GM23248 (cell line): ENCODE measurements around the gene MEIOC. TPM values are rescaled to one million over a fixed set of nuclear protein-coding genes. Genes with fewer than 3 reads are reported as not detected.

Source experiments
- DNase-seq: peaks from one replicate; pipeline ENCODE4 v3.0.0-alpha.2; 2015
- H2AFZ ChIP-seq: fragments of 200-600 bp; sonication (generic); 2 replicates; pipeline ENCODE4 v1.6.1; 2016; ENCODE audit warnings: antibody characterized with exemption
- H3F3A ChIP-seq: fragments of 200-600 bp; sonication (generic); 2 replicates; pipeline ENCODE4 v1.6.1; 2016; ENCODE audit warnings: mild to moderate bottlenecking, antibody characterized with exemption, mixed run types; ENCODE audit not compliant: insufficient read depth
- H3K27ac ChIP-seq: fragments of 200-600 bp; sonication (generic); 2 replicates; pipeline ENCODE4 v1.5.1; 2016; ENCODE audit warnings: mild to moderate bottlenecking
- H3K27me3 ChIP-seq: fragments of 200-600 bp; sonication (generic); replicated peaks from 2 replicates; pipeline ENCODE4 v1.6.1; 2016; ENCODE audit warnings: mild to moderate bottlenecking; ENCODE audit not compliant: insufficient read depth
- H3K36me3 ChIP-seq: fragments of 200-600 bp; sonication (generic); 2 replicates; pipeline ENCODE4 v1.6.1; 2016; ENCODE audit warnings: low read depth, mild to moderate bottlenecking
- H3K4me1 ChIP-seq: fragments of 200-600 bp; sonication (generic); 2 replicates; pipeline ENCODE4 v1.6.1; 2016; ENCODE audit warnings: mild to moderate bottlenecking; ENCODE audit not compliant: insufficient read depth
- H3K4me2 ChIP-seq: fragments of 200-600 bp; sonication (generic); one replicate; pipeline ENCODE4 v1.6.1; 2016; ENCODE audit warnings: mild to moderate bottlenecking; ENCODE audit not compliant: unreplicated experiment
- H3K4me3 ChIP-seq: fragments of 200-600 bp; sonication (generic); 2 replicates; pipeline ENCODE4 v1.5.1; 2016; ENCODE audit warnings: mild to moderate bottlenecking
- H3K79me2 ChIP-seq: fragments of 200-600 bp; sonication (generic); 2 replicates; pipeline ENCODE4 v1.6.1; 2016; ENCODE audit warnings: mild to moderate bottlenecking; ENCODE audit not compliant: insufficient read depth
- H3K9ac ChIP-seq: fragments of 200-600 bp; sonication (generic); 2 replicates; pipeline ENCODE4 v1.6.1; 2016; ENCODE audit warnings: mild to moderate bottlenecking
- H3K9me2 ChIP-seq: fragments of 200-600 bp; sonication (generic); 2 replicates; pipeline ENCODE4 v1.6.1; 2016; ENCODE audit warnings: mixed run types, mild to moderate bottlenecking, moderate library complexity; ENCODE audit not compliant: insufficient read depth
- H3K9me3 ChIP-seq: fragments of 200-600 bp; sonication (generic); one replicate; pipeline ENCODE4 v1.6.1; 2017; ENCODE audit warnings: low read depth
- H4K20me1 ChIP-seq: fragments of 200-600 bp; sonication (generic); 2 replicates; pipeline ENCODE4 v1.6.0; 2016; ENCODE audit not compliant: insufficient read depth
- EZH2 ChIP-seq: fragments of 200-600 bp; sonication (generic); IDR thresholded peaks from 2 replicates; pipeline ENCODE4 v1.6.1; 2018; ENCODE audit warnings: antibody characterized with exemption, mild to moderate bottlenecking; ENCODE audit not compliant: insufficient read depth, poor library complexity, severe bottlenecking
- EZH2phosphoT487 ChIP-seq: fragments of 200-600 bp; sonication (generic); IDR thresholded peaks from 2 replicates; pipeline ENCODE4 v1.6.1; 2018; ENCODE audit warnings: antibody characterized with exemption, moderate library complexity, mild to moderate bottlenecking, low read depth; ENCODE audit not compliant: insufficient read depth
- WGBS, 2 experiments: methylation state at CpG; one replicate each; pipeline ENCODE4 v1.1.6; 2015 to 2017; ENCODE audit warnings: low lambda C conversion rate in 2 of 2, low coverage in 1 of 2; ENCODE audit errors: missing lambda C conversion rate in 2 of 2; 5-methylcytosine and 5-hydroxymethylcytosine counted together
- in situ Hi-C: fragments of 300-500 bp; cut with MboI; formaldehyde crosslinking; loops from 2 replicates; pipeline ENCODE4 v1.15.0; 2020
- polyA plus RNA-seq: library from polyadenylated mRNA; unstranded; fragments of >200 nt; fragmentation: Nextera tagmentation; extraction: Ambion mirVana; gene quantifications from 2 replicates; pipeline ENCODE4 v1.2.1, GENCODE V29; 2016
- small RNA-seq: library from RNA; depleted of rRNA; stranded (forward); fragments of <200 nt; gene quantifications from one replicate; pipeline ENCODE3, GENCODE V24; 2014; ENCODE audit warnings: low read depth, low replicate concordance
- total RNA-seq: library from RNA; depleted of rRNA; stranded (reverse); fragments of >200 nt; shearing (Covaris generic); gene quantifications from 2 replicates; pipeline ENCODE4 v1.2.3, GENCODE V29; 2014; rRNA removed

Gene MEIOC
- total and polyA plus RNA-seq, 2 experiments from 2014 or later, result 0.65 TPM; not detected in 1

- Histone ChIP-seq H4K20me1 (no peaks in the 10 kb centered on the region), H3F3A (no peaks in the 10 kb centered on the region), H3K4me1 (peaks cover 6% of the 10 kb centered on the region), H3K4me3 (peak overlapping the region; percentile 92), H3K36me3 (no peaks in the 10 kb centered on the region), H2AFZ (peak overlapping the region; percentile 98), H3K9me3 (no peaks in the 10 kb centered on the region), H3K27ac (peak overlapping the region; percentile 56), H3K9me2 (no peaks in the 10 kb centered on the region), H3K79me2 (peaks cover 29% of the 10 kb centered on the region), H3K9ac (peak overlapping the region; percentile 79), H3K27me3 (no peaks in the 10 kb centered on the region), H3K4me2 (peak overlapping the region; percentile 98)
- TF ChIP-seq EZH2 (no peak), EZH2phosphoT487 (no peak)
- DNase-seq, result peak; percentile 4
- 35 to 39% methylated on average over 4 of the region's 4 CpGs for WGBS, 2 experiments
- in situ Hi-C loops, result no loop called here
These were observed 51.6 kb downstream of the MEIOC start for GRCh38 chr17:44707755-44708400.

GRCh38 chr17:44708401-44709263 lies 52.4 kb downstream of the MEIOC start, which contains the start of gene DBF4B:
DBF4B (plus strand) TSS chr17:44708665; CDS start chr17:44708821, 156 bp downstream.
- 1 to 2% methylated on average over 52 of the region's 52 CpGs for WGBS, 2 experiments
- TF ChIP-seq EZH2phosphoT487 (no peak), EZH2 (no peak)
- in situ Hi-C loops, result no loop called here

DNA sequence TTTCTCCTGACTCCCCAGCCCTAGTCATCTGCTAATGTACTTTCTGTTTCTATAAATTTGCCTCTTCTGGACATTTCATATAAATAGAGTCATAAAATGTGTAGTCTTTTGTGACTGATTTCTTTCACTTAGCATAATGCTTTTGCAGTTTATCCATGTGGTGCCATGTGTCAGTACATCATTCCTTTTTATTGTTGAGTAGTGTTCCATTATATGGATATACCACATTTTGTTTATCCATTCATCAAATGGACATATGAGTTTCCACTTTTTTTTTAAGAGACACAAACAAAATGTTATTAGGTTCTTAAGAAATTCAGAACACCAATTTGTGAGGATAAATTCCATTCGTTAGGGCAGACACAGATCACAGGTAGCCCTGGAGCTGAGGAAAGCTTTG lies 63.2 kb downstream of the MEIOC start:
- TF ChIP-seq EZH2 (no peak), EZH2phosphoT487 (no peak)
- DNase-seq, result no peak
- Histone ChIP-seq H3K9me3 (no peaks in the 10 kb centered on the region), H3K9ac (no peak overlapping the region), H4K20me1 (no peaks in the 10 kb centered on the region), H3K79me2 (no peaks in the 10 kb centered on the region), H3K4me2 (no peak overlapping the region), H3K4me3 (no peak overlapping the region), H3K27me3 (no peaks in the 10 kb centered on the region), H3K36me3 (no peaks in the 10 kb centered on the region), H3K4me1 (no peaks in the 10 kb centered on the region), H2AFZ (no peak overlapping the region), H3K9me2 (no peaks in the 10 kb centered on the region), H3F3A (no peaks in the 10 kb centered on the region), H3K27ac (no peak overlapping the region)
- 94 to 97% methylated on average over 1 of the region's 1 CpG for WGBS, 2 experiments
- in situ Hi-C loops, result no loop called here

More at GRCh38 chr17:44708401-44709263, 52.4 kb downstream of the MEIOC start, which contains the start of gene DBF4B:
- Histone ChIP-seq H3K4me3 (peak within 1 kb of the TSS; percentile 92), H3K4me1 (peaks cover 6% of the 10 kb centered on the region), H3K36me3 (no peaks in the 10 kb centered on the region), H3K9ac (peak within 1 kb of the TSS; percentile 79), H3K4me2 (peak within 1 kb of the TSS; percentile 98), H3K79me2 (peaks cover 29% of the 10 kb centered on the region), H3K9me2 (no peaks in the 10 kb centered on the region), H3K9me3 (no peaks in the 10 kb centered on the region), H3K27me3 (no peaks in the 10 kb centered on the region), H2AFZ (peak within 1 kb of the TSS; percentile 98), H3F3A (no peaks in the 10 kb centered on the region), H4K20me1 (no peaks in the 10 kb centered on the region), H3K27ac (peak within 1 kb of the TSS; percentile 56)
- DNase-seq, result peak; percentile 92

DNA sequence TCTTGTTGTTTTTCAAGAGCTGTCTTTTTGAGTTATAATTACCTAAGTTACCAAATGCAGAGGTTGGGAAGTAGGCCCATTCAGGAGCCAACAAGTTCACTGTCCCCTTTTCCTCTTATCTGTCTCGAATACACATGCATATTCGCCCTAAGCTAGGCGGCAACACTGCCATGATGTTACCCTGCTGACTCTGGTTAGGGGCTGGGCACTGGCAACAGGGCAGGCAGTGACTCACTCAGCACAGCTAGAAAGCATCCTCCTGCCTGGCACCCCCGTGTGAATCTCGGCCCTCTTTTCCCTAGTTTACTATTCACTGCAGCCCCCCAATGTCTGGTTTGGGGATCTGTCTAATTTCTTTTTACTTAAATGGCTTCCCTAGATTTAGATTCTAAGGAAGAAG lies 66.0 kb downstream of the MEIOC start:
- Histone ChIP-seq H2AFZ (no peak overlapping the region), H3K36me3 (no peaks in the 10 kb centered on the region), H3K4me2 (no peak overlapping the region), H3K4me3 (no peak overlapping the region), H3K9me2 (no peaks in the 10 kb centered on the region), H3K27me3 (no peaks in the 10 kb centered on the region), H3F3A (no peaks in the 10 kb centered on the region), H3K79me2 (no peaks in the 10 kb centered on the region), H3K9ac (no peak overlapping the region), H3K9me3 (no peaks in the 10 kb centered on the region), H3K4me1 (no peaks in the 10 kb centered on the region), H4K20me1 (no peaks in the 10 kb centered on the region), H3K27ac (no peak overlapping the region)
- TF ChIP-seq EZH2 (no peak), EZH2phosphoT487 (no peak)
- DNase-seq, result no peak
- WGBS, 2 experiments, result 79 to 84% methylated on average over 5 of the region's 5 CpGs
- in situ Hi-C loops, result no loop called here

Small RNA genes lying within 50 kb of the gene (small RNA-seq; reads per million reads assigned to genes)
- gene RN7SL819P, result not detected
- not detected for gene SMCO4P1

Other genes starting within 250 kb of the MEIOC start
- 18.0 and 24.7 TPM in 2 replicates for gene GPATCH8, start 153.1 kb upstream of the MEIOC start, total RNA-seq
- gene GPATCH8, start 153.1 kb upstream of the MEIOC start, polyA plus RNA-seq, result 28.4 and 29.4 TPM in 2 replicates
- gene FZD2, start 99.0 kb upstream of the MEIOC start, total RNA-seq, result 13.4 and 21.4 TPM in 2 replicates
- gene FZD2, start 99.0 kb upstream of the MEIOC start, polyA plus RNA-seq, result 6.3 and 7.1 TPM in 2 replicates
- 25.7 and 31.0 TPM in 2 replicates for gene CCDC43, start 33.3 kb downstream of the MEIOC start, total RNA-seq
- gene CCDC43, start 33.3 kb downstream of the MEIOC start, polyA plus RNA-seq, result 33.7 and 34.9 TPM in 2 replicates
- 3.8 and 6.5 TPM in 2 replicates for gene DBF4B, start 52.2 kb downstream of the MEIOC start, total RNA-seq
- gene DBF4B, start 52.2 kb downstream of the MEIOC start, polyA plus RNA-seq, result 2.6 and 3.2 TPM in 2 replicates
- 0.22 and 0.63 TPM in 2 replicates for gene ADAM11, start 102.5 kb downstream of the MEIOC start, total RNA-seq
- 0.09 and 0.20 TPM in 2 replicates for gene ADAM11, start 102.5 kb downstream of the MEIOC start, polyA plus RNA-seq
- gene GJC1, start 173.8 kb downstream of the MEIOC start, total RNA-seq, result 18.4 and 19.1 TPM in 2 replicates
- gene GJC1, start 173.8 kb downstream of the MEIOC start, polyA plus RNA-seq, result 13.6 and 15.2 TPM in 2 replicates
- not detected in 2 replicates for gene HIGD1B, start 191.4 kb downstream of the MEIOC start, total RNA-seq
- not detected in 2 replicates for gene HIGD1B, start 191.4 kb downstream of the MEIOC start, polyA plus RNA-seq
- 63.7 and 71.2 TPM in 2 replicates for gene EFTUD2, start 243.0 kb downstream of the MEIOC start, total RNA-seq
- gene EFTUD2, start 243.0 kb downstream of the MEIOC start, polyA plus RNA-seq, result 60.1 and 60.4 TPM in 2 replicates